Activated naive CD4-positive, alpha-beta T cell treated with anti-CD3 and anti-CD28 coated beads for 36 hours (primary cell): ENCODE measurements around the gene DLX4. TPM values are rescaled to one million over a fixed set of nuclear protein-coding genes. Genes with fewer than 3 reads are reported as not detected.
A peak's percentile ranks its signal among the peaks of the same experiment; 100 is the strongest.

Source experiments
- CTCF ChIA-PET: fragments of 350-600 bp; sonication (Branson Sonifier 250); formaldehyde crosslinking; loops from one replicate; lab custom pipeline; 2021; ENCODE audit warnings: antibody characterized with exemption; lab: Charles Lee
- DNase-seq: peaks from one replicate; pipeline ENCODE4 v3.0.0-alpha.2; 2020
- H3K27ac Mint-ChIP-seq: one replicate; pipeline ENCODE4 v1.8.0; 2021; ENCODE audit warnings: mild to moderate bottlenecking, mixed read lengths
- H3K27me3 Mint-ChIP-seq: one replicate; pipeline ENCODE4 v1.8.0; 2021; ENCODE audit warnings: low read depth, mixed read lengths
- H3K36me3 Mint-ChIP-seq: one replicate; pipeline ENCODE4 v1.8.0; 2021; ENCODE audit warnings: low read depth, mixed read lengths
- H3K4me1 Mint-ChIP-seq: one replicate; pipeline ENCODE4 v1.8.0; 2021; ENCODE audit warnings: low read depth, mixed read lengths
- H3K4me3 Mint-ChIP-seq: one replicate; pipeline ENCODE4 v1.8.0; 2021; ENCODE audit warnings: mild to moderate bottlenecking, moderate library complexity, mixed read lengths
- H3K9me3 Mint-ChIP-seq: one replicate; pipeline ENCODE4 v1.8.0; 2021; ENCODE audit warnings: mixed read lengths
- intact Hi-C: fragments of 100-400 bp; cut with micrococcal nuclease; formaldehyde crosslinking; loops from one replicate; pipeline ENCODE4 v1.15.1; 2023
- total RNA-seq, 2 experiments: library from RNA; stranded (reverse); gene quantifications; one replicate each; pipeline ENCODE4 v1.2.3, GENCODE V29; 2021

Gene DLX4
- total RNA-seq, 2 experiments from 2014 or later: 0.67 to 0.81 TPM

- Mint-ChIP-seq H3K4me1 (no peaks in the 10 kb centered on the region), H3K27ac (no peak overlapping the region), H3K9me3 (no peaks in the 10 kb centered on the region), H3K4me3 (no peak overlapping the region), H3K27me3 (peaks cover 24% of the 10 kb centered on the region), H3K36me3 (no peaks in the 10 kb centered on the region)
- intact Hi-C loops: loop anchor here (1.0 to 5.0 kb wide), 4 partner anchors 47 to 136 kb away; no protein-coding TSS in a partner anchor
- CTCF ChIA-PET: interaction anchor here (0.8 to 7.0 kb wide), 22 partner anchors 8 to 394 kb away, joined by 3 to 184 read pairs (median 6); partner anchors contain the start of gene DLX3
- no peak for DNase-seq
These were observed 17.5 kb upstream of the DLX4 start for GRCh38 chr17:49951362-49952082.

GRCh38 chr17:49952209-49952911, 16.6 kb upstream of the DLX4 start:
- Mint-ChIP-seq H3K36me3 (no peaks in the 10 kb centered on the region), H3K9me3 (no peaks in the 10 kb centered on the region), H3K4me1 (no peaks in the 10 kb centered on the region), H3K27me3 (peaks cover 24% of the 10 kb centered on the region), H3K4me3 (no peak overlapping the region), H3K27ac (no peak overlapping the region)
- peak; percentile 93 for DNase-seq
- CTCF ChIA-PET: interaction anchor here (0.8 to 7.0 kb wide), 29 partner anchors 8 to 395 kb away, joined by 3 to 184 read pairs (median 5); partner anchors contain the start of genes DLX3, DLX4 and PDK2
- intact Hi-C loops: loop anchor here (1.0 to 5.0 kb wide), 4 partner anchors 46 to 135 kb away; no protein-coding TSS in a partner anchor

GRCh38 chr17:49952912-49953497, 16.0 kb upstream of the DLX4 start:
- Mint-ChIP-seq H3K9me3 (no peaks in the 10 kb centered on the region), H3K4me1 (no peaks in the 10 kb centered on the region), H3K27me3 (peaks cover 24% of the 10 kb centered on the region), H3K4me3 (no peak overlapping the region), H3K27ac (no peak overlapping the region), H3K36me3 (no peaks in the 10 kb centered on the region)
- intact Hi-C loops: loop anchor here (1.0 to 5.0 kb wide), 4 partner anchors 45 to 134 kb away; no protein-coding TSS in a partner anchor
- CTCF ChIA-PET: interaction anchor here (0.6 to 7.0 kb wide), 28 partner anchors 8 to 396 kb away, joined by 3 to 184 read pairs (median 5); partner anchors contain the start of genes DLX3, DLX4 and PDK2
- DNase-seq: no peak

GRCh38 chr17:49955157-49955556, 13.8 kb upstream of the DLX4 start:
- no peak overlapping the region for H3K4me3 Mint-ChIP-seq
- CTCF ChIA-PET: interaction anchor here (1.0 to 5.3 kb wide), 2 partner anchors 43 to 139 kb away, joined by 3 to 48 read pairs; no protein-coding TSS in a partner anchor
- intact Hi-C loops: no loop called here
- no peaks in the 10 kb centered on the region for H3K4me1 Mint-ChIP-seq
- peaks cover 10% of the 10 kb centered on the region for H3K27me3 Mint-ChIP-seq
- H3K27ac Mint-ChIP-seq: no peak overlapping the region
- no peaks in the 10 kb centered on the region for H3K36me3 Mint-ChIP-seq
- H3K9me3 Mint-ChIP-seq: no peaks in the 10 kb centered on the region
- DNase-seq: no peak

- Mint-ChIP-seq H3K27me3 (peaks cover 11% of the 10 kb centered on the region), H3K36me3 (no peaks in the 10 kb centered on the region), H3K4me1 (no peaks in the 10 kb centered on the region), H3K9me3 (no peaks in the 10 kb centered on the region), H3K27ac (no peak overlapping the region), H3K4me3 (no peak overlapping the region)
- DNase-seq: no peak
- CTCF ChIA-PET: interaction anchor here (1.2 to 5.3 kb wide), 3 partner anchors 41 to 95 kb away, joined by 3 to 48 read pairs (median 6); no protein-coding TSS in a partner anchor
- intact Hi-C loops: no loop called here
These were observed 12.2 kb upstream of the DLX4 start for GRCh38 chr17:49956780-49957179.

- Mint-ChIP-seq H3K9me3 (no peaks in the 10 kb centered on the region), H3K4me1 (no peaks in the 10 kb centered on the region), H3K36me3 (no peaks in the 10 kb centered on the region), H3K4me3 (no peak overlapping the region), H3K27me3 (peaks cover 10% of the 10 kb centered on the region), H3K27ac (no peak overlapping the region)
- DNase-seq: no peak
- CTCF ChIA-PET: interaction anchor here (0.6 to 5.3 kb wide), 4 partner anchors 40 to 96 kb away, joined by 3 to 48 read pairs (median 6); no protein-coding TSS in a partner anchor
- intact Hi-C loops: no loop called here
These were observed 11.6 kb upstream of the DLX4 start for GRCh38 chr17:49957350-49957749.

- CTCF ChIA-PET: interaction anchor here (5.3 kb wide), 1 partner anchor 39 kb away, joined by 48 read pairs; no protein-coding TSS in a partner anchor
- Mint-ChIP-seq H3K4me3 (no peak overlapping the region), H3K9me3 (no peaks in the 10 kb centered on the region), H3K27me3 (peaks cover 23% of the 10 kb centered on the region), H3K4me1 (peaks cover 6% of the 10 kb centered on the region), H3K36me3 (no peaks in the 10 kb centered on the region), H3K27ac (no peak overlapping the region)
- intact Hi-C loops: no loop called here
- no peak for DNase-seq
These were observed 10.3 kb upstream of the DLX4 start for GRCh38 chr17:49958723-49959122.

- Mint-ChIP-seq H3K27ac (no peak overlapping the region), H3K36me3 (no peaks in the 10 kb centered on the region), H3K9me3 (no peaks in the 10 kb centered on the region), H3K4me1 (peaks cover 12% of the 10 kb centered on the region), H3K27me3 (peaks cover 29% of the 10 kb centered on the region), H3K4me3 (no peak overlapping the region)
- intact Hi-C loops: no loop called here
- no peak for DNase-seq
- CTCF ChIA-PET: interaction anchor here (0.6 to 5.3 kb wide), 2 partner anchors 38 to 375 kb away, joined by 4 to 48 read pairs; no protein-coding TSS in a partner anchor
These were observed 9.6 kb upstream of the DLX4 start for GRCh38 chr17:49959183-49959935.

- Mint-ChIP-seq H3K27me3 (peaks cover 60% of the 10 kb centered on the region), H3K9me3 (no peaks in the 10 kb centered on the region), H3K4me3 (no peak overlapping the region), H3K36me3 (no peaks in the 10 kb centered on the region), H3K4me1 (peaks cover 24% of the 10 kb centered on the region), H3K27ac (no peak overlapping the region)
- intact Hi-C loops: no loop called here
- CTCF ChIA-PET: interaction anchor here (0.9 to 2.8 kb wide), 3 partner anchors 14 to 85 kb away, joined by 3 to 14 read pairs (median 5); no protein-coding TSS in a partner anchor
- no peak for DNase-seq
These were observed 6.2 kb upstream of the DLX4 start for GRCh38 chr17:49962599-49963308.

- Mint-ChIP-seq H3K4me1 (peaks cover 24% of the 10 kb centered on the region), H3K4me3 (peak overlapping the region; percentile 58), H3K27me3 (peaks cover 60% of the 10 kb centered on the region), H3K9me3 (no peaks in the 10 kb centered on the region), H3K36me3 (no peaks in the 10 kb centered on the region), H3K27ac (no peak overlapping the region)
- CTCF ChIA-PET: interaction anchor here (1.7 to 2.8 kb wide), 2 partner anchors 14 to 33 kb away, joined by 3 to 14 read pairs; no protein-coding TSS in a partner anchor
- intact Hi-C loops: no loop called here
- DNase-seq: no peak
These were observed 5.7 kb upstream of the DLX4 start for GRCh38 chr17:49963309-49963625.
